ENCODE data around the gene CERS4. TPM values are rescaled to one million over a fixed set of nuclear protein-coding genes. Genes with fewer than 3 reads are reported as not detected.

Gene CERS4
- total and polyA plus RNA-seq, 2 experiments from 2014 or later = 82.6 to 86.0 TPM

- no peak for TF ChIP-seq EZH2phosphoT487 (IDR thresholded peaks at IDR 0.05; ENCODE audit: low read depth, severe bottlenecking, unreplicated experiment)
- TF ChIP-seq CTCF (IDR thresholded peaks at IDR 0.05; ENCODE audit: poor library complexity) = no peak
- no peak for TF ChIP-seq EZH2 (IDR thresholded peaks at IDR 0.05; ENCODE audit: borderline replicate concordance)
- Histone ChIP-seq H3K36me3 (replicated peaks; ENCODE audit: insufficient read depth, low read depth) (no peaks in the 10 kb centered on the region), H3K9me3 (ENCODE audit: low read depth) (no peaks in the 10 kb centered on the region), H3K27ac (no peak overlapping the region), H3K79me2 (peaks cover 6% of the 10 kb centered on the region), H3K9me2 (replicated peaks; ENCODE audit: insufficient read depth) (no peaks in the 10 kb centered on the region), H3K27me3 (no peaks in the 10 kb centered on the region), H2AFZ (no peak overlapping the region), H3K4me3 (no peak overlapping the region), H3K4me1 (ENCODE audit: insufficient read depth) (peaks cover 7% of the 10 kb centered on the region), H4K20me1 (ENCODE audit: insufficient read depth, poor library complexity, severe bottlenecking) (no peaks in the 10 kb centered on the region), H3K4me2 (no peak overlapping the region)
- no peak for DNase-seq (ENCODE audit: low spot score)
- 96% methylated on average over 6 of the region's 7 CpGs for WGBS (ENCODE audit: low lambda C conversion rate, missing lambda C conversion rate)
These were observed 93.6 kb downstream of the CERS4 start for GRCh38 chr19:8302734-8303133.

GRCh38 chr19:8304841-8305621 is 95.9 kb downstream of the CERS4 start:
- no peak for TF ChIP-seq EZH2 (IDR thresholded peaks at IDR 0.05; ENCODE audit: borderline replicate concordance)
- no peak for TF ChIP-seq EZH2phosphoT487 (IDR thresholded peaks at IDR 0.05; ENCODE audit: low read depth, severe bottlenecking, unreplicated experiment)
- no peak for TF ChIP-seq CTCF (IDR thresholded peaks at IDR 0.05; ENCODE audit: poor library complexity)
- peaks cover 15% of the 10 kb centered on the region for H3K4me1 ChIP-seq (ENCODE audit: insufficient read depth)
- H3K4me2 ChIP-seq = no peak overlapping the region
- no peaks in the 10 kb centered on the region for H4K20me1 ChIP-seq (ENCODE audit: insufficient read depth, poor library complexity, severe bottlenecking)
- H3K27me3 ChIP-seq = no peaks in the 10 kb centered on the region
- 92% methylated on average over 30 of the region's 33 CpGs for WGBS (ENCODE audit: low lambda C conversion rate, missing lambda C conversion rate)
- H3K79me2 ChIP-seq = peaks cover 6% of the 10 kb centered on the region
- H3K9me2 ChIP-seq (replicated peaks; ENCODE audit: insufficient read depth) = no peaks in the 10 kb centered on the region
- no peak overlapping the region for H3K27ac ChIP-seq
- H3K9me3 ChIP-seq (ENCODE audit: low read depth) = no peaks in the 10 kb centered on the region
- H3K36me3 ChIP-seq (replicated peaks; ENCODE audit: insufficient read depth, low read depth) = no peaks in the 10 kb centered on the region
- no peak overlapping the region for H3K4me3 ChIP-seq
- DNase-seq (ENCODE audit: low spot score) = peak; percentile 18
- H2AFZ ChIP-seq = no peak overlapping the region

- Histone ChIP-seq H3K4me2 (no peak overlapping the region), H3K27me3 (no peaks in the 10 kb centered on the region), H3K27ac (no peak overlapping the region), H3K9me3 (ENCODE audit: low read depth) (no peaks in the 10 kb centered on the region), H3K9me2 (replicated peaks; ENCODE audit: insufficient read depth) (no peaks in the 10 kb centered on the region), H3K4me3 (no peak overlapping the region), H3K36me3 (replicated peaks; ENCODE audit: insufficient read depth, low read depth) (no peaks in the 10 kb centered on the region), H3K4me1 (ENCODE audit: insufficient read depth) (peaks cover 15% of the 10 kb centered on the region), H3K79me2 (peaks cover 6% of the 10 kb centered on the region), H2AFZ (no peak overlapping the region), H4K20me1 (ENCODE audit: insufficient read depth, poor library complexity, severe bottlenecking) (no peaks in the 10 kb centered on the region)
- WGBS (ENCODE audit: low lambda C conversion rate, missing lambda C conversion rate) = 84% methylated on average over 4 of the region's 4 CpGs
- TF ChIP-seq EZH2phosphoT487 (IDR thresholded peaks at IDR 0.05; ENCODE audit: low read depth, severe bottlenecking, unreplicated experiment) (no peak), EZH2 (IDR thresholded peaks at IDR 0.05; ENCODE audit: borderline replicate concordance) (no peak), CTCF (IDR thresholded peaks at IDR 0.05; ENCODE audit: poor library complexity) (no peak)
- DNase-seq (ENCODE audit: low spot score) = no peak
These were observed 96.6 kb downstream of the CERS4 start for GRCh38 chr19:8305798-8306197.
